GM19397 (cell line): ENCODE data around the gene ARHGEF18.
A peak's percentile ranks its signal among the peaks of the same experiment; 100 is the strongest.

Source experiments
- ATAC-seq: cut with Tn5 transposase; IDR thresholded peaks from one replicate; pipeline ENCODE4 v1.9.1; 2021; ENCODE audit warnings: mild to moderate bottlenecking, moderate library complexity; ENCODE audit not compliant: unreplicated experiment

ARHGEF18 gene

DNA sequence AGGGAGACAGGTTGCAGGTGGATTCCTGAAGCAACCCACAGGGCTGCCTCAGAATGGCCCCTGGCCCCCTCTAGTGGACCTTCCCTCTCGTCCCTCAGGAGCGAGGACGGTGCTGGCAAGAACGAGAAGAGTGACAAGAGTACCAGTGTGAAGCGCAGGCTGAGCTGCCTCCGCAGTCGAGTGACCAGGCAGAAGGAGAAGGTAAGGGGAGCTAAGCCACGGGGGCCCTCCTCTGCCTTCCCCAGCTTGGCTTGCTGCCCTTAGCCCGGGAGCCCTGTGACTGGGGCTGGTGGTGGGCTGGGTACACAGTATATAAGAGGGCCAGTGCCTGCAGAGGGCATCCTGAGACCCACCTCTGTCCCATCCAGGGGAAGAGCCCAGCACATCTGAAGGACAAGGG, 34.0 kb downstream of the ARHGEF18 start:
- ATAC-seq = no peak

GRCh38 chr19:7383284-7383683, 34.5 kb downstream of the ARHGEF18 start:
- ATAC-seq = no peak

GRCh38 chr19:7385062-7385461, 36.3 kb downstream of the ARHGEF18 start:
- no peak for ATAC-seq

DNA sequence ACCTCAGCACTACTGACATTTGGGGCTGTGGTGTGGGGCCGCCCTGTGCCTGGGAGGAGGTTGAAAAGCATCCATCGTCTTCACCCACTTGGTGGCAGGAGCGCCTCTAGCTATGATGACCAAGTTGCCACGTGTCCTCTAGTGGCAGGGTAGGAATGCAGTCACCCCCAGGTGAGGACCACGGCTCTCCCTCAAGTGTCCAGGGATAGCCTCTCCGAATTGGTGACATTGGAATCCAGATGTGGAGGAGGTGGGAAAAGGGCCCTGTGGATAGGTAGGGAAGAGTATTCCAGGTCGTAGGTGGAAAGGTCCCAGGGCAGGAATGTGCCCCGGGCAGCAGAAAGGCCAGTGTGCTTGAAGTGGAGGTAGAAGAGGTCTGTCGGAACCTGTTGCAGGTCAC, 37.6 kb downstream of the ARHGEF18 start:
- no peak for ATAC-seq

GRCh38 chr19:7386769-7387168, 38.0 kb downstream of the ARHGEF18 start:
- ATAC-seq = no peak

DNA sequence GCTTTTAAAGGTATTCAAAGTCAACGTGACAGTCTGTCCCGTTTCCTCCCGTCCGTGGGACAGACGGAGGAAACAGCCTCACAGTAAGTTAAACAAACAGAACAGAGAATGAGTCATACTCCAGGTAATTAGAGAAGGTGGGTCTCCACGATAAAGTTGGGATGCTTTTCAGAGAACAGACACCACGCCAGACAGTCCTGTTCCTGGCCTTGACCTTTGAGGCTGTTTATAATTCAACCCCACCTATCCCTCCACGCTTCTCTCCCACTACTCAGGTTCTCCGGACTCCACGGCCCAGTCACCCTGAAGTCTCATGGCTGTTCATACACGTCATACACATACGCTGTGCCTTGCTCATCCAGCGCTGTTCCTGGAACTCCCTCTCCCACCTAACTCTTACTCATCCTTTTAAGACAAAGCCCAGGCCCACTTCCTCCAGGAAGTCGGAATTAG, 42.5 kb downstream of the ARHGEF18 start:
- no peak for ATAC-seq

DNA sequence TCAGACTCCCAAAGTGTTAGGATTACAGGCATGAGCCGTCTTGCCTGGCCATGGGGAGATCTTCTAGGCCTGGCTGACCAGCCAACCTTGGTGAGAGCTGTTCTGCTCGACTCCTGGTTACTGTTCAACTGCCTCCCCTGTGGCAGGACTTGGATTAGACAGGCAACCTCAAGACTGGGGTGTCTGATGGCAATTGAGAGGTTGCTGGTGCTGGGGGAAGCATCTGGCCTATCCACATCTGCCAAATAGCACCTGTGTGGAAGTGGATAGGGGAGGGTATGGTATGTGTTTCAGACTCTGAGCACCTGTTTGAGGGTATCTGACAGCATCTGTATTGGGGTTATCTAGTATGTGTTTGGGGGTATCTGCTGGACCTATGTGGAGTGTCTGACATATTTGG, 44.7 kb downstream of the ARHGEF18 start:
- no peak for ATAC-seq

DNA sequence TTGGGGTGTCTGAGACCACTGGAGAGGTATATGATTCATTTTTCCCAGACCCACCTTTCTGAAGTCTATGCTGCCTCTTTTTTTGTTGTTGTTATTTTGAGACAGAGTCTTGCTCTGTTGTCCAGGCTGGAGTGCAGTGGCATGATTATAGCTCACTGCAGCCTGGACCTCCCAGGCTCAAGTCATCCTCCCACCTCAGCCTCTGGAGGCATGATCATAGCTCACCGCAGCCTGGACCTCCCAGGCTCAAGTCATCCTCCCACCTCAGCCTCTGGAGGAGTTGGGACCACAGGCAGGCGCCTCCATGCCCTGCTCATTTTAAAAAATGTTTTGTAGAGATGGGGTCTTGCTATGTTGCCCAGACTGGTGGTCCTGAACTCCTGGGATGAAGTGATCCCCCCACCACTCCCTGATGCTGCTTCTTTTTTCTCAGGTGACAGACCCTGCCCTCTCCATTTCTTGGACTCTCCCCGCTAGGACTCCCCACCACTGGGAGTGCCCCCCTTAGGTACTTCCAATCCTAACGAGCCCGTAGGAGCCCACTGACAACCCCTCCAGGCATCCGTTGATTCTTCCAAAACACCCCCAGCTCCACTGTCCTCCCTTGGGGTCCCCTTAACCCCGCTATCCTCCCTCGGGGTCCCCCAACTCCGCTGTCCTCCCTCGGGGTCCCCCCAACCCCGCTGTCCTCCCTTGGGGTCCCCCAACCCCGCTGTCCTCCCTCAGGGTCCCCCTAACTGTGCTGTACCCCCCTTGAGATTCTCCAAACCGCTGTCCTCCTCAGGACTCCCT, 45.4 kb downstream of the ARHGEF18 start:
- no peak for ATAC-seq

- ATAC-seq = peak; percentile 68
Measured at GRCh38 chr19:7394731-7395359, 46.1 kb downstream of the ARHGEF18 start.

DNA sequence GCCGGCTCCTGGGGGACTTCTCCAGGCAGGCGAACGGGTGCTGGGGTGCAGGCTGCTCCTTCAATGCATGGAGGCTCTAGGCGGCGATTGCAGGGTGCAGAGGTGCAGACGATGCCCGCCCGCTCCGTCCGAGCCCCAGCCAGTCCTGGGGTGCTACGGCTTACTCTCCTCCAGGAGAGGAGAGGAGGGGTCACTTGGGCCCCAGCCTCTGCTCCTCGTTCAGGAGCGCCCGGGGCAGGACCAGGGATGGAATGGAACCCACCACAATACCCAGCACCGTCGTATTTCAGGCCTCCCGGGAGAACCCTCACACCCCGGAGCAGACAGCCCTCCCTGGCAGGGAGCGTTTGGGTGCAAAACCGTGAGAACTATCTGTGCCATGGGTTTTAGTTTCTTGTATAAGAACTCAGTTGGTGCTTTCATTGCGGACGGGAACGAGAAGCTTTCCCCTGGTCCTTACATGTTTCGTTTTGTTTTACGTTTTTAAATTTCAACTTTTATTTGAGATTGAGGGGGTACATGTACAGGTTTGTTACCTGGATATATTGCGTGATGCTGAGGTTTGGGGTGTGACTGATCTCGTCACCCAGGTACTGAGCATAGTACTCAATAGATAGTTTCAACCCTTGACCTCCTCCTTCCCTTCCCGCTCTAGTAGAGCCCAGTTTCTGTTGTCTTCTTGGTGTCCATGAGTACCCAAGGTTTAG, 46.8 kb downstream of the ARHGEF18 start:
- ATAC-seq = peak; percentile 20

DNA sequence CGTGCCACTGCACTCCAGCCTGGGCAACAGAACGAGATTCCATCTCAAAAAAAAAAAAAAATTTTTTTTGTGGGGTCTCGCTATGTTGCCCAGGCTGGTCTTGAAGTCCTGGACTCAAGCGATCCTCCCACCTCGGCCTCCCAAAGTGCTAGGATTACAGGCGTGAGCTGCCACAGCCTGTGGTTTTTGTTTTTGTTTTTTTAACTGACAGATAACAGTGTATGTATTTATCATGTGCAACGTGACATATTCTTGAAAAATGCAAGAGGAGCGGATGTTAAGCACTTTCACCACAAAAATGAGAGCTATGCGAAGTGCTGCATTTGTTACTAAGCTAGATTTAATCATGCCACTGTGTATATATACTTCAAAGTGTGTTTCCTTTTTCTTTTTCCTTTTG, 49.0 kb downstream of the ARHGEF18 start:
- no peak for ATAC-seq
